Nucleus accumbens (tissue), 56 donors: Measurements from ENCODE around the gene ZNF236.
A peak's percentile ranks its signal among the peaks of the same experiment; 100 is the strongest.
"Not testable (repeated sequence)": the region's sequence is repeated elsewhere in the genome, so short reads cannot be mapped to it uniquely, and the experiment has no call there.

Experiments
- DNase-seq, 56 donors: peaks; one replicate each; lab custom pipeline; 2025; lab: John Stamatoyannopoulos, UW

ZNF236 gene

DNA sequence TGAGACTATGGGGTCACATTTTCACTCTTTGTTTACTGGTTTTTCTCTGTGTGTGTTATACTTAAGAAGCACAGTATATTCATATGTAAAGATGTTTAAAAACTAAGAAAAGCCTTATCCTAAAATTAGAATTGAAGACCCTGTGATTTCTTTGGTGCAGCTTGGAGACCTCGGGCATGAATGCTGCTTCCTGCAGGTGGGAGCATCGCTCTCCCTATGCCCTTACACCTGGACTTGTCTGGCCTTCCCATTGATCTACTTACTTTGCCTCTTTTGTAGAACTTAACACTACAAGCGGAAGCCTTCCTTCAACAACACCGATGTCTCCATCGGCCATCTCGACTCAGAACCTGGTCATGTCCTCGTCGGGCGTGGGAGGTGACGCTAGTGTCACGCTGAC is 114.5 kb downstream of the ZNF236 start:
- no peak for DNase-seq

DNA sequence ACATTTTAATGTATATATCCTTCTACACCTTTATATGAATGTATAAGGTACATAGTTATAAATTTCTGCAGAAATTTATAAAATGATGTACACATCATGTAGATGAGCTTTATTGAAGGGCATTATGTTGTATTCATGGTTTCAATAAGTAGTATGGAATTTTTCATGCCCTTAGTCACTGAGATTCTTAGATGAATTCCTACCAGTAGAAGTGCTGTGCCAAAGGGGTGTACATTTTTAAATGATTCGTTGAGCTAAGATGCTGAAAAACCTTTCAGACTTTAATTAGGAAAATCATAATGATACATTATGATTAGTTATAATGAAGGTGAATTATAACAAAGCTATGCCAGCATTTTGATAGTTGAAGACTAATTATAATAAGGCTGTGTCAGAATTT is 115.2 kb downstream of the ZNF236 start:
- DNase-seq = no peak

DNA sequence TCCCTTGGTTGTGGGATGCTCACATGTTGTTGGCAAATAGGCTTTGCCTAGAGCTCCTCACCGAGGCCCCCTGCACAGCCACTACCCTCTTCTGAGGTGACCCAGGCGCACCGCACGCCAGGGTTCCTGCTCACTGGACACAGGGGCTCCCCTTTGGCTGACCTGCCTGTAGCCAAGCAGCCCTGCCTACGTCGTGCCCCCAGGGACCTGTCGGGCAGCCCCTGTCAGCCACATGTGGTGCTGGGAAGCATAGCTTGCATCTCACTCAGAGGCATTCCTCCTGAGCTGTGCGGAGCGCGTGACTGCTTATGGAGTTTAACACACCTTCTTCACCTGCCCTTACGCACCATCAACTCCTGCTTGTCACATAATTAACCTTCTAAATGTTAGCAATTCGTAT is 116.3 kb downstream of the ZNF236 start:
- DNase-seq = no peak

DNA sequence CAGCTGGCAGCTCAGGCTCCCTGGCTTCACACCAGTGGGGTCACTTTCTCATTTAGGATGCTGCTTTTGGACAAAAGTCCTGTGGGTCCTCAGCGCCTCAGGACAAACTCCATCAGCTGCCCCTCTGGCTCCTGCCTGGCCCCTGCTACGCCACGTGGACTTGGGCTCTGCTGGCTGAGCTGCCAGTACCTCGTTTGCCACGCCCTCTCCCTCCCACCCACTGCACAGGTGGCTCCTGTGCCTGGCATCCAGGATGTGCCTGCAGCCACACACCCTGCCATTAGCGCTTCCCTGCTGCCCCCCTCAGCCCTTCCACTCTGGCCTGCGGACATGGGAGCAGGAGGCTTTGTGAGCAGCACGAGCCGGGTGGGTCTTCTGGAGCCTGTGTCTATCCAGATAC is 118.9 kb downstream of the ZNF236 start:
- no peak for DNase-seq

DNA sequence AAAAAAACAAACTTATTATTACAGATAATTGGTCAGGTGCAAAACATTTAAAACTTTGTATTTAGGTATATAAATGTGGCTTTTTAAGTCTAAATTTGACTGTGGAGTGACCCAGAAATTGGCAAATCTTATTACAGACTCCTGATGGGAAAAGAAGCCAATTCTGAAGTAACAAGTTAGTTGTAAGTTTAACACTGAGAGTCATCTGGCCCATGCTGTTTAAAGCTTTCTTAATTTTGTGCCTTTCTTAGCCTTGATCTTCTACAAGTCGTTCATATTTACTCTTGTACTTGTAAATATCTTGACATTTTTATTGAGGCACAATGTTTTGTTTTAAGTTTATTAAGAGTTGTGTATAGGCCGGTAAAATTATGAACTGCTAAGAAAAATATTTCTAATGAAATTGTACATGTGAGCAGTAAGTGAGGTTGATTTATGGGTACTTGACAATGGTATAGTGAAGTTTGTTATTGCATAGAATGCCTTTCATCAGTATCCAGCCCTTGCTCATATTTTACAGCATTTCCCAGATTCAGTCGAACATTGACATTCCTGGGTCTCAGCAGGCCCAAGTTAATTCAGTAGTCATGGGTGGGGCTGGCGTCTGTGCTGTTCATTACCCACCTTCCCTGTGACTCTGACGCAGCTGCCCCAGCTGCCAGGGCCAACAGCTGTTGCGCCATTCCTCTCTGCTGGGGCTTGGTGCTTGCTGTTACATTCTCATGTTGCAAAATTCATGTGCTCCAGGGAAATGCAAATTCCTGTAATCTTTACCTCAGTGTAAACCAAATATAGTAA is 121.4 kb downstream of the ZNF236 start:
- DNase-seq = no peak

DNA sequence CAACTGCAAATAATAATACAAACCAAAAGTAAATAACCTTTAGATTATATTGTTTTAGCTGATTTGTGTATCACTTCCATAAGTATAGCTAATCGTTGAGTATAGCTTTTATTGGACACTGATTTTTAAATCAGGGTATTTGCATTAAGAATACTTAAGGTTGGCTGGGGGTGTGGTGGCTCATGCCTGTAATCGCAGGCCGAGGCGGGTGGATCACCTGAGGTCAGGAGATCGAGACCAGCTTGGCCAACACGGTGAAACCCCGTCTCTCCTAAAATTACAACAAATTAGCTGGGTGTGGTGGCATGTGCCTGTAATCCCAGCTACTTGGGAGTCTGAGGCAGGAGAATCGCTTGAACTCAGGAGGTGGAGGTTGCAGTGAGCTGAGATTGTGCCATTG is 122.0 kb downstream of the ZNF236 start:
- not testable (repeated sequence) for DNase-seq

DNA sequence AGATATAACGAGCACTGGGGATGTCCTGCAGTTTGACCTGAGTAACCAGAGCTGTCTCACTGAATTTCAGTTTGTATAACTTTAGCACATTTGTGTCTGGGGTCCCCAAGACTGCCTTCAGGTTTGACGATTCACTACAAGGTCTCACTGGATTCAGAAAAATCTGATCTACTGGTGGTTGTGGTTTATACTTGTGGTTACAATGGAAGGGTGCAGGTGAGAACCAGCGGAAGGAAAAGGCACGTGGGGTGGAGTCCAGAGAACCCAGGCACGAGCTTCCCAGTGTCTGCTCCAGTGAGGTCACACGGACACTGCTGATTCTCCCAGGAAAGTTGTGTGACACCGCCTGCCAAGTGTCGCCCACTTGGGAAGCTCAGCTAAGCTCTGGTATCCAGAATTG is 126.0 kb downstream of the ZNF236 start:
- DNase-seq = no peak

DNA sequence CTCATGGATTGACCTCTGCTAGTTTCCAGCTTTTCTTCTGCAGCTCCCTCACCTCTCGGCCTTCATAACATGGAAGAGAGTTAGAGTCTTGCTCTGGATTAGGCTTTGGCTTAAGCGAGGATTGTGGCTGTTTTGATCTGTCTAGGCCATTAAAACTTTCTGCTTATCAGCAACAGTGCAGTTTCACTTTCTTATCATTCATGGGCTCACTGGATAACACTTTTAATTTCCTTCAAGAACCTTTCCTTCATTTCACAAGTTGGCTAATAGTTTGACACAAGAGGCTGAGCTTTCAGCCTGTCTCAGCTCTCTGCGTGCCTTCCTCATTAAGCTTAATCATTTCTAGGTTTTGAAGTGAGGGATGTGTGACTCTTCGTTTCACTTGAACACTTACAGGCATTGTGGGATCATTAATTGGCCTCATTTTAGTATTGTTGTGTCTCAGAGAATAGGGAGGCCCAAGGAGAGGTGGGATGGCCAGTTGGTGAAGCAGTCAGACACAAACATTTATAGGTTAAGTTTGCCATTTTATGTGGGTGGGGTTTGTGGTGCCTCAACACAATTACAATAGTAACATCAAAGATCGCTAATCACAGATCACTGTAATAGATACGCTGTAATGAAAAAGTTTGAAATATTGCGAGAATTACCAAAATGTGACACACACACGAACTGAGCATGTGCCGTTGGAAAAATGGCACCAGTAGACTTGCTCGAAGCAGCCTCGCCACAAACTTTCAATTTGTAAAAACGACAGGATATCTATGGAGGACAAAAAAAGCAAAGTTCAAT is 129.3 kb downstream of the ZNF236 start:
- DNase-seq = no peak

DNA sequence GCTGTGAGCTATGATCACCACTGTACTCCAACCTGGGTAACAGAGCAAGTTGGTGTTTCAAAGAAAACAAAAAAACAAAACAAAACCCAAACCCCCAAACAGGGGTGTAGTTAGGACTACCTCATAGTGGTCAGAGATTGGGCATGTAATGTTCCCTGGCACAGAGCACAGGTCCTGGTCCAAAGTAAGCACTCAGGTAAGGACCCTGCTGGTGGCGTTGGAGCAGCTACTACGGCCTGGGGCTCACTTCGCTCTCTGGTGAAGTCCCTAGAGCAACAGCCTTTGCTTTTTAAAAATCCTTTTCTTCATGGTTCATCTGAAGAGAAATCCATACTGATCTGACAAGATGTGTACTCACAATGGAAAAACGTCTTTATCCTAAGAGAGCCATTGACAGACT is 130.4 kb downstream of the ZNF236 start:
- no peak for DNase-seq

DNA sequence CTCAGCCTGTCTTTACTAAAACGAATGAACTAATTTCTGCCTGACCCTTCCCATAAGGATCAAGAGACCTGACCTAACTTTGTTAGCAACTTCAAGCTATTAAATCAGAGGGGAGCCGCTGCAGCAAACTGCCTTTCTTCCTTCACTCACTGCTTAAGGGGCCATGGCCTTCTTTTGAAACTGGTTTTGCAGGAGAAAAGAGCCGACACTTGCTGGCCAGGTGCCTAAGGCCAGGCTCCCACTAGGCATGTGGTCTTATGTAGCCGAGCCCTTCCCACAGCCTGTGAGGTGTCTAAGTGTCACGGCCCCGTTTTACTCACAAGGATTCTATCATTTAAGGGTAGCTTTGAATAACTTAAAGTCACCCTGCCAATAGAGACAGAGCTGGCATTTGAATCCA is 130.8 kb downstream of the ZNF236 start:
- peak in 2 of 56 donors; percentile 15 to 48 for DNase-seq

DNA sequence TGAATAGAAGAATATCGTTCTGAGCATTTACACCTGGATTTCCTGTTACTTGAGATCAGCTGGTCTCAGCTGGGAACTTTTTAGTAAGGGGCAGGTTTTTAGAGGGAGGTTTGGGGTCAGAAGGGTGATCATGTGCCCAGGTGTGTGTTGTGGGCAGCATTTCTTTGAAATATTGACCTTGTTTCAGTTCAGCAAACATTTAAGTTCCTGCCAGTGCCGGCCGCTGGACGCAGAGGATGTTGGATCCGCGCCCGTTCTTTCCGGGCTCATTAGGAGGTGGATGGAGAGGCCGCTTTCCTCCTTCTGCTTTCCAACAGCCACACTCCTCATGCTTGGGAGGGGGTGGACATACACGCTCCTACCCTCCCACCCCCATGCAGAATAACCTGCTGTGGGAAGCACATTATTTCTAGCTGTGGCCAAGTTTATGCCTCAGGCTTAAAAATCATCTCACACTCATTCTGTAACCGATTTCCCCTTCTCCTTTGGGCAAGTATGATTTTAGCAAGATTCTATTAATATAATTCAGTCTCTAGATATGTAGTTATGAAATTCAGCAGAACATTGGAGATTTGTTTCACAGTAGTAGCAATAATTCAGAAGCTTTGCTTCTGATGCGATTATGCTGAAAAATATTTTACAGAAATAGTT is 131.4 kb downstream of the ZNF236 start:
- DNase-seq = peak in 21 of 56 donors; percentile 17 to 76 (median 44)

DNA sequence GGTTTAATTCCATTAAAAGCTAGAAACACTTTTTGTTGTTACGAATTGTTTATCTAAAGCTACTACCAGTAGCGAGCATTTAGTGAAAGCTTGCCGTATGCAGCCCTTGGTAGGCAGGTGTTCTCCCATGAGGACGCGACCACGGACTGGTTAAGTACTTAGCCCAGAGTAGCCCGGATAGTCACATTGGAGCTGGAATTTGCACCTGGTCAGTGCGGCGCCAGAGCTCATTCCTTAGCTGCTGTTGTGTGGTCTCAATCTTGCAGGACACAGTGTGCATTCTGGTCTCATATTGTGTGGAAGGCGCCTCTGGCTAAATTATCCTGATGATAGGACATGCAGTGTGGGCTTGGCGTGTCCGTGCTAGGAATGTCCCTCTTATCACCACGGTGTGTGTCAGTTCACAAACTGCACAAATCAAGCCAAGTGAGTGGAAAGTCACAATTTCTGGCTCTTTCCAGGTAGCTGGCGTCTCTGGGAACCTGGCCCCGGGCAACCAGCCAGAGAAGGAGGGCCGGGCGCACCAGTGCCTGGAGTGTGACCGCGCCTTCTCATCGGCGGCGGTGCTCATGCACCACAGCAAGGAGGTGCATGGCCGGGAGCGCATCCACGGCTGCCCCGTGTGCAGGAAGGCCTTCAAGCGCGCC is 133.3 kb downstream of the ZNF236 start:
- DNase-seq = no peak

DNA sequence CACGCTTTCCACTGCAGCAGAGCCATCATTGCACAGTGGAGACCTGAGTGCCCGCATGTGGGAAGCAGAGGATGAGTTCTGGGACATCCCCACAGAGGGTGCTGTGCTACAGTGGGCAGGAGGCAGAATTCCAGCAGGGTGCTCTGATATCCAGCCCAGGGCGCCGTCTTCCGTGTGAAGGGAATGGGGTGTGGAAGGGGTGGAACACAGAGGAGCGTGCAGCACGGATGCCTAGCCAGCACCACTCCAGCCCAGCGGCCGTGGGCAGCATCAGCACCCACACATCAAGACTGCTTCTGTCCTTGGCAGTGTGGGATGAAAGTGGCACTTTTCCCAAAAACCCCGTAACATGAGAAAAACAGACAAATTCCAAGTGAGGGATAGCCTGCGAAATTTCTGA is 134.3 kb downstream of the ZNF236 start:
- DNase-seq = no peak

DNA sequence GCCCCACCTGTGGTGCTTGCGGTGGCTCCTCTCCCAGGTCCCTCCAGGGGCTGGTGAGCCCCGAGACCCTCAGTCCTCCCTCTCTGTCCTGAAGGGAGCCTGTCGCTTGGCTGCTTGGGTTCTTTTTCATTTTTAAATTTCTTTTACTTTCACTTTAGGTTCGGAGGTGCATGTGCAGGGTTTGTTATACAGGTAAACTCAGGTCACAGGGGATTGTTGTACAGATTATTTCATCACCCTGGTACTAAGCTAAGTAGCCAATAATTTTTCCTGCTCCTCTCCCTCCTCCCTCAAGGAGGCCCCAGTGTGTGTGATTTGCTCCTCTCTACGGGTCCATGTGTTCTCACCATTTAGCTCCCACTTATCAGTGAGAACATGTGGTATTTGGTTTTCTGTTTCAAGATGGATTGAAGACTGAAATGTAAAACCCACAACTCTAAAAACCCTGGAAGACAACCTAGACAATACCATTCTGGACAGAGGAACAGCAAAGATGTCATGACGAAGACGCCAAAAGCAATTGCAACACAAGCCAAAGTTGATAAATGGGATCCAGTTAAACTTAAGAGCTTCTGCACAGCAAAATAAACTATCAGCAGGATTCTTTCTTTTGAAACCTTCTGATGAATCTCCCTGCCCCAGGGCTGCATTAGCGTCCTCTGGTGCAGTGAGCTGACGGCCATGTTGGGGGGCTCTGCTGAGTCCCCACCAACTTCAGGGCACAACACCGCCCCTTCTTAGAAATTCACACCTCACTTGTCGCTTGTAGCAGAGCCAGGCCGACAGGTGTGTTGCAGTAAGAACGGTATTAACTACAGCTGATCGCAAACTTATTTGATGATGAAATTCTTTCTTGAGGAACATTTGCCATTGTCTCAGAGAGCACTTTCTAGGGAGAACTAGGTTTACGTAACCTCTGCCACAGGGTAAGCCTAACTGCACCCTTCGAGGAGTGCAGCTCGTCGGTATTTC is 135.3 kb downstream of the ZNF236 start:
- DNase-seq = no peak

DNA sequence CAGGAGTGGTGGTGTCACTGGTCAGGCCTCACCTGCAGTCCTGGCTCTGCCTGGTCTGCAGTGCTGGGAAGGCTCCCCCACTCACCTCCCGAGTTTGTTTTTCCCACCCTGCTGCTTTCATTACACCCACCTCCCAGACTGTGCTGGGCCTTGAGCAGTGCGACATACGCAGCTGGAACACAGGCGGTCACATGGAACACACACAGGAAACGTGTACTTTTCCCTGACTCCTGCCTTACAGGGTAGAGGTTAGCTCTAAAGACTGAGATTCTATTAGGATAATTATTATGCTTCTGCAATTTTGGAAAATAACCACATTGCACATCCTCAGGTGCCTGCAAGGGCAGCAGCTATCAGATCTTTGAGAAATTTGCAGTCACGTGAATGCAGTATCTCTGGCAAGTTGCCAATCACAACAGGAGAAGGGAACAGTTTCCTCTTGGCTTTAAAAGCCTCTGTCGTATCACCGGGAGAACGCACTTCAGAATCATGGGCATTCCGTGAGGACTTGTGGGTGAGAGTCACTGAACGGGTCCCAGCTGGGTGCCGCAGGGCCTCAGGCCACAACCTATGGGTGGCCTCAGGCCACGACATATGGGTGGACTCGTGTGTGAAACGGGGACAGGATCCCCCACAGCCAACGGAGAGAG is 136.5 kb downstream of the ZNF236 start:
- no peak for DNase-seq

DNA sequence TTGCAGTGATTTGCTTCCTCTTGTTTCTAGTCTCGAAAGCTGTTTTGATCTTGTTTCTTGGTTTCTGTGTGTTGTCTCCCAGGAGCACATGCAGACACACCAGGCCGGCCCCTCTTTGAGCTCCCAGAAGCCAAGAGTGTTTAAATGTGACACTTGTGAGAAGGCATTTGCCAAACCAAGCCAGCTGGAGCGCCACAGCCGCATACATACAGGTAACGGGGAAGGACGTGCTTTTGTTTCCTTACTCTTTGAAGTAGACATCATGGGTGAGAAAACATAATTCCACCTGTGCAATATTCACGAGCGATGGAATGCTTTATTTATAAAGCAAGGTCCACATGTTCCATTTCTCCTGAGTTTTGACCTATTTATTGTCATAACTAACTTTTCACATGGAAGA is 137.2 kb downstream of the ZNF236 start:
- no peak for DNase-seq

DNA sequence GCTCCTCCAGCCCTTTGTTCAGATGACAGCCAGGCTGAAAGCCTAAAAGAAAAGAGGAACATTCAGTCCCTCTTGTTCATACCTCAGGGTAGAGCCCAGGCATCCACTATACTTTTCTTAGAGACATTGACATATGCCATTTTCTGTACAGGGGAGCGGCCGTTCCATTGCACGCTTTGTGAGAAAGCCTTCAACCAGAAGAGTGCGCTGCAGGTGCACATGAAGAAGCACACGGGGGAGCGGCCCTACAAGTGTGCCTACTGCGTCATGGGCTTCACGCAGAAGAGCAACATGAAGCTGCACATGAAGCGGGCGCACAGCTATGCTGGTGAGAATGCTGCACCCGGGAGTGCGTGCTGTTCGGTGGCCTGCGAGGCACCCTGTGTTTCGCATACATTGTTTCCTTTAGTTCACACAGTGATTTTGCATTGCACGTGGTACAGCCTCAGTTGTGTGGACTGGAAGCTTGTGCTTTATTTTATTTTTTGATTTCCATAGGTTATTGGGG is 138.2 kb downstream of the ZNF236 start:
- DNase-seq = no peak

DNA sequence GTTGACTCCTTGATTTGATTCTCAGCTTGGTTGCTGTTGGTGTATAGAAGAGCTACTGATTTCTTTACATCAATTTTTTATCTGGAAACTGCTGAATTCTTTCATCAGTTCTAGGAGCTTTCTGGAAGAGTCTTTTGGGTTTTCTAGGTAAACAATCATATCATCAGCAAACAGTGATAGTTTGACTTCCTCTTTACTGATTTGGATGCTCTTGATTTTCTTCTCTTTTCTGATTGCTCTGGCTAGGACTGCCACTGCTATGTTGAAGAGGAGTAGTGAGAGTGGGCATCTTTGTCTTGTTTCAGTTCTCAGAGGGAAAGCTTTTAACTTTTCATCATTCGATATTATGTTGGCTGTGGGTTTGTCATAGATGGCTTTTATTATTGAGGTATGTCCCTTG is 140.5 kb downstream of the ZNF236 start:
- no peak for DNase-seq

DNA sequence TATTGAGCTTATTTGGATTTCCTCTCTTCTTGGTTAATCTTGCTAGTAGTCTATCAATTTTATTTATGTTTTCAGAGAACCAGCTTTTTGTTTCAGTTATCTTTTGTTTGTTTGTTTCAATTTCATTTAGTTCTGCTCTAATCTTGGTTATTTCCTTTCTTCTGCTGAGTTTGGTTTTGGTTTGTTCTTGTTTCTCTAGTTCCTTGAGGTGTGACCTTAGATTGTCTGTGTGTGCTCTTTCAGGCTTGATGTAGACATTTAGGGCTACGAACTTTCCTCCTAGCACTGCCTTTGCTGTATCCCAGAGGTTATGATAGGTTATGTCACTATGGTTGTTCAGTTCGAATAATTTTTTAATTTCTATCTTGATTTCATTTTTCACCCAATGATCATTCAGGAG is 141.6 kb downstream of the ZNF236 start:
- no peak for DNase-seq
